OCI-LY3 (cell line): ENCODE data around the gene OR5K4.
A peak's percentile ranks its signal among the peaks of the same experiment; 100 is the strongest.

ENCODE experiments used
- H2AFZ ChIP-seq: fragments of 200-600, 300-600 bp; shearing (Covaris generic); 2 replicates; pipeline ENCODE4 v1.6.0; 2014; ENCODE audit warnings: antibody characterized with exemption, low read depth, low read length
- H3K27ac ChIP-seq: fragments of 200-600, 300-600 bp; sonication (generic); 2 replicates; pipeline ENCODE4 v1.5.1; 2014; ENCODE audit warnings: mild to moderate bottlenecking, low read length, moderate library complexity, mixed read lengths
- H3K27me3 ChIP-seq: fragments of 200-600, 300-600 bp; sonication (generic); 2 replicates; pipeline ENCODE4 v1.6.1; 2014; ENCODE audit warnings: low read depth, low read length, mixed read lengths
- H3K36me3 ChIP-seq: fragments of 200-600, 300-600 bp; sonication (generic); replicated peaks from 2 replicates; pipeline ENCODE3; 2014; ENCODE audit warnings: low read depth, low read length, mixed read lengths
- H3K4me1 ChIP-seq: fragments of 300-600, 200-600 bp; sonication (generic); 2 replicates; pipeline ENCODE4 v1.6.1; 2014; ENCODE audit warnings: low read length, mixed read lengths
- H3K4me2 ChIP-seq: fragments of 200-600, 300-600 bp; sonication (generic); 2 replicates; pipeline ENCODE4 v1.6.1; 2014; ENCODE audit warnings: low read length, mixed read lengths
- H3K4me3 ChIP-seq: fragments of 300-600, 200-600 bp; sonication (generic); 2 replicates; pipeline ENCODE4 v1.5.1; 2014; ENCODE audit warnings: antibody characterized with exemption, mild to moderate bottlenecking, low read length, moderate library complexity
- H3K79me2 ChIP-seq: fragments of 300-600, 200-600 bp; shearing (Covaris generic); 2 replicates; pipeline ENCODE4 v1.6.1; 2014; ENCODE audit warnings: mild to moderate bottlenecking, low read length, mixed read lengths
- H3K9ac ChIP-seq: fragments of 300-600, 200-600 bp; shearing (Covaris generic); 2 replicates; pipeline ENCODE4 v1.6.0; 2014; ENCODE audit warnings: mild to moderate bottlenecking, low read length, moderate library complexity
- H3K9me3 ChIP-seq: fragments of 200-600, 300-600 bp; shearing (Covaris generic); 2 replicates; pipeline ENCODE4 v1.6.1; 2014; ENCODE audit warnings: low read length, mixed read lengths; ENCODE audit not compliant: insufficient read depth
- H4K20me1 ChIP-seq: fragments of 200-600, 300-600 bp; sonication (generic); 2 replicates; pipeline ENCODE4 v1.6.1; 2016; ENCODE audit warnings: low read length, mixed read lengths; ENCODE audit not compliant: insufficient read depth
- CTCF ChIP-seq: fragments of 200-600, 300-600 bp; sonication (generic); IDR thresholded peaks from 2 replicates; pipeline ENCODE4 v1.5.1; 2014; ENCODE audit warnings: antibody characterized with exemption, low read length, low read depth
- EZH2phosphoT487 ChIP-seq: fragments of 200-600 bp; shearing (Covaris generic); IDR thresholded peaks from 2 replicates; pipeline ENCODE4 v1.6.1; 2018; ENCODE audit warnings: antibody characterized with exemption, mixed run types, low read depth

The OR5K4 gene

GRCh38 chr3:98325055-98325454 lies 28.6 kb upstream of the OR5K4 start:
- Histone ChIP-seq H4K20me1 (no peaks in the 10 kb centered on the region), H3K79me2 (no peaks in the 10 kb centered on the region), H3K9me3 (no peaks in the 10 kb centered on the region), H3K4me3 (no peak overlapping the region), H3K9ac (no peak overlapping the region), H3K4me1 (peaks cover 10% of the 10 kb centered on the region), H3K27ac (no peak overlapping the region), H3K27me3 (no peaks in the 10 kb centered on the region), H3K36me3 (no peaks in the 10 kb centered on the region), H2AFZ (no peak overlapping the region), H3K4me2 (no peak overlapping the region)
- no peak for TF ChIP-seq CTCF
- TF ChIP-seq EZH2phosphoT487: no peak

- H2AFZ ChIP-seq: no peak overlapping the region
- H3K4me2 ChIP-seq: no peak overlapping the region
- no peak overlapping the region for H3K9ac ChIP-seq
- no peaks in the 10 kb centered on the region for H3K9me3 ChIP-seq
- no peaks in the 10 kb centered on the region for H3K79me2 ChIP-seq
- no peak overlapping the region for H3K4me3 ChIP-seq
- TF ChIP-seq CTCF: no peak
- no peak for TF ChIP-seq EZH2phosphoT487
- H3K27me3 ChIP-seq: 0 out of 2 replicates have a peak, but pooled peaks cover 8% of the 10 kb centered on the region
- peaks cover 10% of the 10 kb centered on the region for H3K4me1 ChIP-seq
- no peaks in the 10 kb centered on the region for H4K20me1 ChIP-seq
- no peak overlapping the region for H3K27ac ChIP-seq
- no peaks in the 10 kb centered on the region for H3K36me3 ChIP-seq
Observed at GRCh38 chr3:98326105-98326893, 27.4 kb upstream of the OR5K4 start.

- Histone ChIP-seq H3K4me3 (no peak overlapping the region), H3K27me3 (0 out of 2 replicates have a peak, but pooled peaks cover 8% of the 10 kb centered on the region), H3K9ac (no peak overlapping the region), H3K9me3 (no peaks in the 10 kb centered on the region), H3K36me3 (no peaks in the 10 kb centered on the region), H4K20me1 (no peaks in the 10 kb centered on the region), H3K4me2 (no peak overlapping the region), H3K79me2 (no peaks in the 10 kb centered on the region), H3K27ac (no peak overlapping the region), H3K4me1 (peaks cover 10% of the 10 kb centered on the region), H2AFZ (no peak overlapping the region)
- TF ChIP-seq CTCF (no peak), EZH2phosphoT487 (no peak)
Observed at GRCh38 chr3:98326945-98327344, 26.7 kb upstream of the OR5K4 start.

- Histone ChIP-seq H3K9me3 (no peaks in the 10 kb centered on the region), H3K79me2 (no peaks in the 10 kb centered on the region), H3K27ac (no peak overlapping the region), H3K4me3 (no peak overlapping the region), H3K36me3 (no peaks in the 10 kb centered on the region), H3K27me3 (0 out of 2 replicates have a peak, but pooled peaks cover 8% of the 10 kb centered on the region), H2AFZ (peak overlapping the region; percentile 66; the same call in 1 of the 2 replicates), H4K20me1 (no peaks in the 10 kb centered on the region), H3K4me1 (peaks cover 10% of the 10 kb centered on the region), H3K4me2 (peak overlapping the region; percentile 34; the same call in 1 of the 2 replicates), H3K9ac (no peak overlapping the region)
- TF ChIP-seq CTCF (no peak), EZH2phosphoT487 (no peak)
Observed at GRCh38 chr3:98328933-98329332, 24.7 kb upstream of the OR5K4 start.
